SK-N-SH (cell line): Measurements from ENCODE around the gene TFEB.

Source experiments
- CTCF ChIP-seq: fragments of 200-600 bp; sonication (generic); IDR thresholded peaks from 2 replicates; pipeline ENCODE4 v1.6.1; 2017; ENCODE audit warnings: antibody characterized with exemption, mild to moderate bottlenecking, moderate library complexity
- EP300 ChIP-seq, 2 experiments: IDR thresholded peaks; 2 replicates each; pipeline versions ENCODE4 v1.4.0 to v1.6.1; 2012; ENCODE audit warnings: borderline replicate concordance in 1 of 2, low read depth in 1 of 2, low read length in 1 of 2
- MEF2A ChIP-seq: IDR thresholded peaks from 2 replicates; pipeline ENCODE4 v1.4.0; 2012; ENCODE audit warnings: low read depth, borderline replicate concordance
- NRF1 ChIP-seq: IDR thresholded peaks from 2 replicates; pipeline ENCODE4 v1.6.1; 2012; ENCODE audit warnings: low read depth, mild to moderate bottlenecking, low read length
- POLR2AphosphoS5 ChIP-seq: IDR thresholded peaks from 2 replicates; pipeline ENCODE4 v1.6.1; 2012; ENCODE audit warnings: low read depth, low read length
- RAD21 ChIP-seq: IDR thresholded peaks from 2 replicates; pipeline ENCODE4 v1.6.1; 2012; ENCODE audit warnings: mild to moderate bottlenecking, low read length
- RFX5 ChIP-seq: IDR thresholded peaks from 2 replicates; pipeline ENCODE4 v1.6.1; 2012; ENCODE audit warnings: mild to moderate bottlenecking, improper control_type of control experiment, low read length
- SIN3A ChIP-seq: IDR thresholded peaks from 2 replicates; pipeline ENCODE4 v1.6.1; 2012; ENCODE audit warnings: low read depth, mild to moderate bottlenecking, low read length, moderate library complexity, borderline replicate concordance
- USF1 ChIP-seq: IDR thresholded peaks from 2 replicates; pipeline ENCODE4 v1.4.0; 2012; ENCODE audit warnings: low read depth, borderline replicate concordance

GRCh38 chr6:41637194-41638001, 98.0 kb downstream of the TFEB start:
- TF ChIP-seq RAD21 (no peak), MEF2A (no peak), SIN3A (no peak), NRF1 (no peak), RFX5 (no peak), CTCF (no peak), POLR2AphosphoS5 (no peak), USF1 (no peak), EP300 (IDR thresholded peaks at IDR 0.05; ENCODE audit: borderline replicate concordance in 1 of 2, low read depth in 1 of 2, low read length in 1 of 2) (no peak)
